ENCODE measurements around the gene TCF3. TPM values are rescaled to one million over a fixed set of nuclear protein-coding genes. Genes with fewer than 3 reads are reported as not detected.
A peak's percentile ranks its signal among the peaks of the same experiment; 100 is the strongest.
"Not testable (repeated sequence)": the region's sequence is repeated elsewhere in the genome, so short reads cannot be mapped to it uniquely, and the experiment has no call there.

The TCF3 gene
- total RNA-seq, 3 donors from 2014 or later (not counting 1 experiment from before 2014, with no cell fraction given) = 54.5 to 72.2 (median 64.3) TPM

DNA sequence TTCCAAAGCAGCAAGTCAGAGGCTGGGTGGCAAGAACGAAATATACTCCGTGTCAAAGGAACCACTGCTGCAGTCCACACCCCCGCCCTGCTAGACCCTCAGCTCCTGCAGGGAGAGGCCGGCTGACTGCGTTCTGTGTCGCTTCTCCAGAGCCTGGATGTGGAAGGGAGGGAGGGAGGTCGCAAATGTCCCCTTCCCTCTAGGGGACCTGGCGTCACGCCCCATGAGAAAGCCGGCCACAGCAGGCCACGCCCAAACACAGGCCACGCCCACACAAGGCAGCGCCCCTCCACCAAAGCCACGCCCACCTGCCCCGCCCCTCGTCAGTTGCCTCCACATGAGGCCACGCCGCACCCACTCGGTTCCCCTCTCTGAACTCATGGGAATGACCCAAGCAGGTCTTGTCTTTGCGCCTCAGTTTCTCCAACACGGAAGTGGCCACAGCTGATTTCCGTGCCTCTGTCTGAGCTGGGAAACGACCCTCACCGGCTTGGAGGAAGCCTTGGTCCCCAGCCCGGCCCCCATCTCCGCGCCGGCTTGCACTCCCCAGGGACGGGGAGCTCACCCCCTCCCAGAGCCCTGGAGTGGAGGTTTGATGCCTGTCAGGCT is 38.4 kb upstream of the TCF3 start:
- Histone ChIP-seq H3K36me3 (ENCODE audit: control insufficient read depth, insufficient read depth, low read length) (no peaks in the 10 kb centered on the region), H3K27me3 (ENCODE audit: control insufficient read depth, insufficient read depth, low read length) (peaks cover 11% of the 10 kb centered on the region), H3K4me1 (ENCODE audit: control insufficient read depth, insufficient read depth, low read length) (peaks cover 8% of the 10 kb centered on the region), H3K27ac (ENCODE audit: low read length) (no peak overlapping the region), H3K9me3 (ENCODE audit: control insufficient read depth, insufficient read depth, low read length) (peaks cover 5% of the 10 kb centered on the region), H3K4me3 (ENCODE audit: low read length) (no peak overlapping the region)
- H3K36me3 Mint-ChIP-seq = no peaks in the 10 kb centered on the region
- peaks cover 9 to 12% of the 10 kb centered on the region in 2 donors for H3K27me3 Mint-ChIP-seq (ENCODE audit: low read depth in 2 of 2)
- DNase-seq = peak in 1 of 2 donors; percentile 69
- peaks cover 0 to 2% of the 10 kb centered on the region in 2 donors for H3K9me3 Mint-ChIP-seq
- intact Hi-C loops (cut with micrococcal nuclease) = no loop called here
- TF ChIP-seq, protein P1, sequence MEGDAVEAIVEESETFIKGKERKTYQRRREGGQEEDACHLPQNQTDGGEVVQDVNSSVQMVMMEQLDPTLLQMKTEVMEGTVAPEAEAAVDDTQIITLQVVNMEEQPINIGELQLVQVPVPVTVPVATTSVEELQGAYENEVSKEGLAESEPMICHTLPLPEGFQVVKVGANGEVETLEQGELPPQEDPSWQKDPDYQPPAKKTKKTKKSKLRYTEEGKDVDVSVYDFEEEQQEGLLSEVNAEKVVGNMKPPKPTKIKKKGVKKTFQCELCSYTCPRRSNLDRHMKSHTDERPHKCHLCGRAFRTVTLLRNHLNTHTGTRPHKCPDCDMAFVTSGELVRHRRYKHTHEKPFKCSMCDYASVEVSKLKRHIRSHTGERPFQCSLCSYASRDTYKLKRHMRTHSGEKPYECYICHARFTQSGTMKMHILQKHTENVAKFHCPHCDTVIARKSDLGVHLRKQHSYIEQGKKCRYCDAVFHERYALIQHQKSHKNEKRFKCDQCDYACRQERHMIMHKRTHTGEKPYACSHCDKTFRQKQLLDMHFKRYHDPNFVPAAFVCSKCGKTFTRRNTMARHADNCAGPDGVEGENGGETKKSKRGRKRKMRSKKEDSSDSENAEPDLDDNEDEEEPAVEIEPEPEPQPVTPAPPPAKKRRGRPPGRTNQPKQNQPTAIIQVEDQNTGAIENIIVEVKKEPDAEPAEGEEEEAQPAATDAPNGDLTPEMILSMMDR (IDR thresholded peaks at IDR 0.05) = no peak
- no peak overlapping the region for H3K4me3 Mint-ChIP-seq
- no peak overlapping the region for H3K27ac Mint-ChIP-seq
- peak in 1 of 3 donors; percentile 71 for ATAC-seq
- WGBS (ENCODE audit: insufficient coverage) = 13% methylated on average over 29 of the region's 29 CpGs
- peaks cover 0 to 9% of the 10 kb centered on the region in 2 donors for H3K4me1 Mint-ChIP-seq

DNA sequence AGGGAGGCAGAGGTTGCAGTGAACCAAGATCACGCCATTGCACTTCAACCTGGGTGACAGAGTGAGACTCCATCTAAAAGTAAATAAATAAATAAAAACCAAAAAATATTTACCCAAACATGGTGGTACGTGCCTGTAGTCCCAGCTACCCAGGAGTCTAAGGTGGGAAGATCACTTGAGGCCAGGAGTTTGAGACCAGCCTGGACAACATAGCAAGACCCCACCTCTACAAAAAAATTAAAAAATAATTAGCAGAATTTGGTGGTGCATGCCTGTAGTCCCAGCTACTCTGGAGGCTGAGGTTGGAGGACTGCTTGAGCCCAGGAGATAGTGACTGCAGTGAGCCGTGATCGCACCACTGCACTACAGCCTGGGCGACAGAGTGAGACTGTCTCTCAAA is 33.4 kb upstream of the TCF3 start:
- H3K27ac Mint-ChIP-seq; H3K27me3 ChIP-seq (ENCODE audit: control insufficient read depth, insufficient read depth, low read length); DNase-seq; H3K9me3 Mint-ChIP-seq; H3K36me3 ChIP-seq (ENCODE audit: control insufficient read depth, insufficient read depth, low read length); H3K9me3 ChIP-seq (ENCODE audit: control insufficient read depth, insufficient read depth, low read length); H3K4me3 ChIP-seq (ENCODE audit: low read length); intact Hi-C loops (cut with micrococcal nuclease); H3K4me1 Mint-ChIP-seq; H3K36me3 Mint-ChIP-seq; H3K4me1 ChIP-seq (ENCODE audit: control insufficient read depth, insufficient read depth, low read length); H3K27ac ChIP-seq (ENCODE audit: low read length); H3K4me3 Mint-ChIP-seq; ATAC-seq: not testable (repeated sequence)
- H3K27me3 Mint-ChIP-seq (ENCODE audit: low read depth in 2 of 2) = peaks cover 16 to 17% of the 10 kb centered on the region in 2 donors
- whole genome bisulfite sequencing (ENCODE audit: insufficient coverage) = 87% methylated on average over 5 of the region's 5 CpGs

DNA sequence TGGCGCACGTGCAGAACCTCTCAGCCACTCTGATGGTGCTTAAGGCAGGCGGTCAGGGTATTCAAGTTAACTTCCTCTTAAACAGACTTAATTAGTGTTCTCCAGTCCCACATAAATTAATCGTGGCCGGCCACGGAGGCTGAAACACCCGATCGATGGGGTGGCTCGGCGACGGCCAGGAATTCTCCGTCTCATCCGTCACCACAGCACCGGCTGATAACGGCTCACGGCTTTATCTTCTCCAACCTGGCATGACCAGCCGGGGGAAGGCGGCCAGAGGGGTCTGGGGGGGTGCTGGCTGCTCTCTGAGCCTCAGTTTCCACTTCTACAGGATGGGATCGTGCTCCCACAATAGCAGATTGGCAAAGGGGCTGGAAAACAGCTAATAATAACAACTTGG is 32.6 kb upstream of the TCF3 start:
- Mint-ChIP-seq H3K9me3 (no peaks in the 10 kb centered on the region), H3K27me3 (ENCODE audit: low read depth in 2 of 2) (peaks cover 16 to 19% of the 10 kb centered on the region in 2 donors), H3K36me3 (no peaks in the 10 kb centered on the region), H3K4me1 (peaks cover 0 to 9% of the 10 kb centered on the region in 2 donors), H3K4me3 (no peak overlapping the region), H3K27ac (no peak overlapping the region)
- no peaks in the 10 kb centered on the region for H3K36me3 ChIP-seq (ENCODE audit: control insufficient read depth, insufficient read depth, low read length)
- ATAC-seq = no peak
- 76% methylated on average over 19 of the region's 19 CpGs for WGBS (ENCODE audit: insufficient coverage)
- H3K27me3 ChIP-seq (ENCODE audit: control insufficient read depth, insufficient read depth, low read length) = peaks cover 2% of the 10 kb centered on the region
- H3K4me3 ChIP-seq (ENCODE audit: low read length) = no peak overlapping the region
- intact Hi-C loops (cut with micrococcal nuclease) = no loop called here
- no peaks in the 10 kb centered on the region for H3K4me1 ChIP-seq (ENCODE audit: control insufficient read depth, insufficient read depth, low read length)
- H3K27ac ChIP-seq (ENCODE audit: low read length) = no peak overlapping the region
- DNase-seq = no peak
- TF ChIP-seq, protein P1 (IDR thresholded peaks at IDR 0.05) = no peak
- H3K9me3 ChIP-seq (ENCODE audit: control insufficient read depth, insufficient read depth, low read length) = no peaks in the 10 kb centered on the region

DNA sequence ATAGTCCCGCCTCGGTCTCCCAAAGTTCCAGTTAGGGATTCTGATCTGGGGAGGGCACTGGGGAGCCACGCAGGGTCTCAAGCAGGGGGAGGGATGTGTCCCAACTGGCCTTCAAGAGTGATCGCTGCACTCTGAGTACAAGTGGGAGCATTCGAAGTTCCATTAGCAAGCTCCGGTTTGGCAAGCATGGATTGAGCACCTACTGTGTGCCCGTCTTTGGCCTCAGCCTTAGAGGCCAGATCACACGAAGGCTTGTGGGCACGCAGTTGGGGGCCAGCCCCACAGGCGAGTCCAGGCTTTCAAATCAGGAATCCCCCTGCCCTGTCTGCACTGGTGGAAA is 32.1 kb upstream of the TCF3 start:
- Mint-ChIP-seq H3K4me3 (no peak overlapping the region), H3K9me3 (no peaks in the 10 kb centered on the region), H3K4me1 (peaks cover 0 to 9% of the 10 kb centered on the region in 2 donors), H3K36me3 (no peaks in the 10 kb centered on the region), H3K27ac (no peak overlapping the region), H3K27me3 (ENCODE audit: low read depth in 2 of 2) (peaks cover 16 to 19% of the 10 kb centered on the region in 2 donors)
- TF ChIP-seq, protein P1 (IDR thresholded peaks at IDR 0.05) = no peak
- no peak overlapping the region for H3K27ac ChIP-seq (ENCODE audit: low read length)
- H3K27me3 ChIP-seq (ENCODE audit: control insufficient read depth, insufficient read depth, low read length) = peaks cover 2% of the 10 kb centered on the region
- intact Hi-C loops (cut with micrococcal nuclease) = no loop called here
- no peak for DNase-seq
- no peak overlapping the region for H3K4me3 ChIP-seq (ENCODE audit: low read length)
- WGBS (ENCODE audit: insufficient coverage) = 75% methylated on average over 10 of the region's 10 CpGs
- no peaks in the 10 kb centered on the region for H3K4me1 ChIP-seq (ENCODE audit: control insufficient read depth, insufficient read depth, low read length)
- H3K36me3 ChIP-seq (ENCODE audit: control insufficient read depth, insufficient read depth, low read length) = no peaks in the 10 kb centered on the region
- no peaks in the 10 kb centered on the region for H3K9me3 ChIP-seq (ENCODE audit: control insufficient read depth, insufficient read depth, low read length)
- no peak for ATAC-seq
